HG02588 (cell line): ENCODE data around the gene TAF3.

ENCODE experiments used
- ATAC-seq: cut with Tn5 transposase; IDR thresholded peaks from one replicate; pipeline ENCODE4 v1.9.1; 2021; ENCODE audit warnings: mild to moderate bottlenecking, moderate library complexity; ENCODE audit not compliant: unreplicated experiment

The TAF3 gene

DNA sequence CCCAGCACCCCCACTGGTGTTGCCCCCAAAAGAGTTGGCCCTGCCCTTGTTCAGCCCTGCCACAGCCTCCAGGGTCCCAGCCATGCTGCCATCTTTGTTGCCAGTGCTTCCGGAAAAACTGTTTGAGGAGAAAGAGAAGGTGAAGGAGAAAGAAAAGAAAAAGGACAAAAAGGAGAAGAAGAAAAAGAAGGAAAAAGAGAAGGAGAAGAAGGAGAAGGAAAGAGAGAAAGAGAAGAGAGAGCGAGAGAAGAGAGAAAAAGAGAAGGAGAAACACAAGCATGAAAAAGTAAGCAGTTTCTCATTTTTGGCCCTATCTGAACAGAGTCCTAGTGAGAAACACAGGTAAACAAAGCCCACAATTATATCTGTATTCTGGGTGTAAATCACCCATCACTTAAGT, 147.2 kb downstream of the TAF3 start:
- ATAC-seq, result no peak

DNA sequence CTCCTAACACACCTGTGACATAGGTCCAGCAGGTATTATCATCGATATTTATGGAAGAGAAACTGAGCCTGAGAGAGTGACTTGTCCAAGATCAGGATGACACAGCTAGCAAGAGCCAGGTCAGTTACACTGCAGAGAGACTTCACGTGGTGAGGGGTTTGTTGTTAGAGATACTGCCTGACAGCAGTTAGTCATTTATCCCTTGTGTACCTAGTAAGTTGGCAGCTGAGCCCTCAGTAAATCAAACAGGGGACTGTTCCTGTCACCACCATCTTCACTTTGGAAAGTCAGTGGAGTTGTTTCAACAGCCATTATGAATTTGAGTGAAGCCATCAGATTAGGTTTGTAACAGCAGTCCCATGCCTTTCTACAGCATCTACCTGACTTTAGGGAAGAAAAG, 148.7 kb downstream of the TAF3 start:
- ATAC-seq, result no peak

DNA sequence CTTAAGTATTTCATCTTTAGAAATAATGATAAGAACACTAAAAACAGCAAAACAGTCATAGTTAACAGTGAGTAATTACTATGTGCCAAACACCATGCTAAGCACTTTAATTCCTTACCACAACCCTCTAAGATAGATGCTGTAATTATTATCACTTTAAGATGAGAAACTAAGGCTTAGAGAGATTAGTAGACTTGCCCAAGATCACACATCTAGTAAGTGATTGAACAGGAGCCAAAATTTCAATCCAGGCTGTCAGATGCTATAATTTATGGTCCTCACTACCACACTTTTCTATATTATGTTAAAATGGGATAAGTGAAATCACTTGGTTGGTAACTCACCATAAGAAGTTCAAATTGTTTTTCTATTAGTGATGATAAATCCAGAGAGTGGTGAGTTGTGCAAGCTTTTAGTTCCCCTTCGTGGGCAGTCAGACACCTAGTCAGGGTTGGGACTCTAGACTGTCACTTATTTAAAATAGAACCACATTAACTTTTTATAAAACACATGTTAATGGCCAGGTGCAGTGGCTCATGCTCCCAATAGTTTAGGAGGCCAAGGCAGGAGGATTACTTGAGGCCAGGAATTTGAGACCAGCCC, 150.3 kb downstream of the TAF3 start:
- no peak for ATAC-seq

DNA sequence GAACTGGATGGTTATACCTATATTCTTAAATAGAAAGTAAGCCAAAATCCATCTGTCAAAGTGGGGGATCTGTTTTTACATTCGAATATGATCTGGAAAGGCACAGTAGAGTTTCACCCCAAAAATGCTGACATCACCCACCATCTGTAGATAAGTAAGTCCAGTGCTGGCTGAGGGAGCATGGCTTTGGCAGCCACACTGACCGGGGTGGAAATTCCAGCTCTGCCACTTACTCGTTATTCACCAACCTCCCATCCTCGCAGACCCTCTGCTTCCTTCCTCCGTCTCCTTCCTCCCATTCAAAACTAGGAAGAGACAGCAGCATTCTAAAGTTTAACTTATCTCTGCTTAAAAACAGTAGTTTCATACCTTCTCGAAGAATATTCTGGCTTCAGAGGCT, 151.3 kb downstream of the TAF3 start:
- ATAC-seq, result no peak

DNA sequence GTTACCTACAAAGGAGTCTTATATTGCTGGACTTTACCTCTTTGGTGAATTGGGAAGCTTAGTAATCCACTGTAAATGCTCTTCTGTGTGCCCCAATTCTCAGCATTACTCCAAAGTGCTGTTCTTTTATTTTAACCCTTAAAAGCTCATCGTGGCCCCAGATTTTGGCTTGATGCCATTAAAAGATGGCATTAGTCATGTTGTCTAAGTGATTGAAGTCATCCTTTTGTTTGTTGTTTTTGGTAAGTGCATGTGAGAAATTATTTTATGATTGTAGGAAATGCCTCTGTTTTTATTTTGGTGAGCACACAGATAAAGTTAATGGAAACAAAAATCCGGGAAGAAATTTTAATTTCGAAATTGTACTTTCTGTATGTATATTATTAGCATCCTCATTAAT, 153.6 kb downstream of the TAF3 start:
- no peak for ATAC-seq

DNA sequence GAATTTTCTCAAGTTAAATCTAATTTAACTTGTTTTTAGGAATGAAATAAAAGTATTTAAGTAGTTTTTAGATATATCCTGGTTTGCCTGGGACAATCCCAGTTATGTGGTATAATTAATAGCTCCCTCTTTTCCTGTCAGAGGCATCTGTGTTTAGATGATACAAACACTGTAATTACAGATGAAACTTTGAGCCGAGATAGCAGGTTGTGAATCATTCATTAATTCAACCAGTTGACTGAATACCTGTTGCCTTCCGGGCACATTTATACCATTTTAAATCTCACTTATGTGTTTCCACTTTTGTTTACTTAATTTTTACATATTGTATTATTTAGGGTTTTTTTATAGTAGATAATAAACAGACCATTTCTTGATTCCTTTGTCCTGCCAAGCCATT, 154.1 kb downstream of the TAF3 start:
- no peak for ATAC-seq

DNA sequence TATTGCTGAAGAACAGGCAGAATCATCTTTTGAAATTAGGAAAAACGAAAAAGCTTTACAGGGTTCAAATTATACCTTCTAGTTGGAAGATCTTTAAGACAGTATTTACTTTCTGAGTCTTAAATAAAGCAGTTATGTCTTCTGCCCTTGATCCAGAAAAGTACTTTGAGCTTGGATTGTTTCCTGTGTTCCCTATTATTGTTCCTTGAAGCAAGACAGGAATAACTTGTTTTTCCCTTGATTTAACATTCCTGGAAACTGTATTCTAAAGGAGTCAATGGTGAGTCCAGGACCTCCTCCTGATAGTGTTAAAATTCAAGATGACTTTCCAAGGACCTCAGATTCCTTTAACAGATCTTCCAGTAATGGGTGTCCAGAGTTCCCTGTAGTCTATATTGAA, 161.9 kb downstream of the TAF3 start:
- ATAC-seq, result no peak

DNA sequence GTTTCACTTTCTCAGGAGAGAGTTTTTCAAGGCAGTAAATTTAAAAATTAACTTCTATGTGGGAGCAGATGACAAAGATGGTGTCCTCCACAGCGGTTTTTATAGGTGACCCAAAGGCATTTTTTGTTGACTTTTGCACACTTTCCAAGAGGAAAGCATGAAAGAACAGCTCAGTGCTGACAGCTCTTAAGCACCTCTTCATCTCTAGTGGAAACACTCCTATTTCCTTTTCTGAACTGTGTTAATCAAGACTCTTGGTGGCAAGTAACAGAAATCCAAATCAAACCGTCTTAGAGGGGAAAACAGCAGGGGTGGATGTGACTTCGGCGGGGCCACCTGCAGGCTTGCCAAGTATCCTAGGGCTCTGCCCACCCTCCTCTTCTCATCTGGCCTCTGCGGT, 164.4 kb downstream of the TAF3 start:
- ATAC-seq, result no peak

DNA sequence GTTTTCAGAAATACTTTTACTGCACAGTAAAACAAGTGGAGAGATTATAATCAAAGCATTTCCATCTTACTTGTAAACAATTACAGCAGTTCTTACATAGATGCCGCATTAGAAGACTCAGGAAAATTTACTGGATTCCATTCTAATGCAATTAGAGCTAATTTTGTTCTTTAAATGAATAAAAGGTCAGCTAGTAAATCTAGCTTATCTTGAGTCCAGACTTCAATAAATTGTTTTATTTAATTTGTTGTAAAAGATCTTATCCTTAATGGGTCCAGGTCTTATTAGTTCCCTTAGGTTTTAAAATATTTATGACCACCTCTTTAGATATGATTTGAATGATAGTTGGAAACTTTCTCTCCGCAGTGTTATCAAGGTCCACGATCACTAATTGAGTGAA, 166.0 kb downstream of the TAF3 start:
- ATAC-seq, result no peak

DNA sequence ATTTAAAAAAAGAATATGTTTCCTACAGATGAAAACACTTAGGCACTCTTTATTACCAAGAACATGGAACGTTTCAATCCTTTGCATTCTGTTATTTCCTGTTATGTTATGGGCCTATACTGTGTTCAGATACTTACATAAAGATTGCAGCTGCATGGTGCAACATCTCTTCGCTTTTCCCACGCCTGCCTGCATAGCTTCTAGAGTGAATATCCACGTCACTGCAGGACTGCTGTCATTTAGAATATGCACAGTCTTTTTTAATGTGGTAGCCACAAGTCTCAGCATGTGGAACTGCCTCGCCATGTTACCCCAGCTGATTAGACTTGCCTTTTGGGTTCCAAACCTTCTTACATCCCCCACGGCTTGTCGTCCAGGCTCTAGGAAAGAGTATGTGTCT, 166.6 kb downstream of the TAF3 start:
- no peak for ATAC-seq

DNA sequence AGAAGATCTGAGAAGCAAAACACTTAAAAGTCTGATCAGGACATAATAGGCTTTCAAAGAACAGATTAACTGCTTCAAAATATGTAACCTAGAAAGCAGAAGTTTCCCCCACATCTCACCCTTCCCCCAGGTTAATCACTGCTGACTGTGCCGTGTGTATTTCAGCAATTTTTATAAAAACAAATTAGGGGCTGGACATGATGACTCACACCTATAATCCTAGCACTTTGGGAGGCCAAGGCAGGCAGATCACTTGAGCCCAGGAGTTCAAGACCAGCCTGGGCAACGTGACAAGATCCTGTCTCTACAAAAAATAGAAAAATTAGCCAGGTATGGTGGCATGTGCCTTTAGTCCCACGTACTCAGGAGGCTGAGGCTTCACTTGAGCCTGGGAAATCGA, 168.5 kb downstream of the TAF3 start:
- no peak for ATAC-seq

DNA sequence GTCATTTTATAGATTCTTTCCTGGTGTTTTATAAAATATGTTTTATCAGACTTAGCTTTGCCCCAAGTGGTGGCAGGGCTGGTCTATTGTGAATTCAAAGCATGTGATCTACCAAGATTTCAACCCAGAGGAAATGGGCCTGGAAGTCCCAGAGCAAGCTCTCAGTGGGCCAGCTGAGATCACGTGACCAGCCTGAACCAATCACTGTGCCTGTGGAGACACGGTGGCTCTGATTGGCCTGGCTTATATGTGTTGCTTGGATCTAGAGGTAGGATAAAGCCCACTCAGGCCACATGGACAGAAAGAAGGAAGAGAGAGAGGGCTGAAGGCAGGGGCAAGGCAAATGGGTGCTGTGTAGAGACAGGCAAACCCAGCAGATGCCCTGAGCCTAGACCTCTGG, 170.7 kb downstream of the TAF3 start:
- ATAC-seq, result no peak

DNA sequence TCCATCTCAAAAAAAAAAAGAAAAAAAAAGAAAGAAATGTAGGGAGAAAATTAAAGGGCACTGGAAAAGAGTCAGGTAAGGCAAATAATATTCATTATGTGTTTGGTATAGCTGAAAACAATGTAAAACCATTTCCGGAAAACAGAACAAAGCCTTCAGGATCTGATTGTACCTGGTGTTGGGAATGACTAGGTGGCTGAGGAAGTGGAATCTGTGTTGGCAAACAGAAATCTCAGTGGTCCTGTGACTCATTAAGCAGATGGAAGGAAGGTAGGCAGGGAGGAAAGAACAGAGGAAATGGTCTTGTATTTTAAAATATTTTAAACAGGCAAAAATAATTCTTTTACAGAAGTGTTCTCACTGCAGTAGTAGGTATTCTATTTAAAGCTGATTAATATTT, 180.5 kb downstream of the TAF3 start:
- ATAC-seq, result no peak

DNA sequence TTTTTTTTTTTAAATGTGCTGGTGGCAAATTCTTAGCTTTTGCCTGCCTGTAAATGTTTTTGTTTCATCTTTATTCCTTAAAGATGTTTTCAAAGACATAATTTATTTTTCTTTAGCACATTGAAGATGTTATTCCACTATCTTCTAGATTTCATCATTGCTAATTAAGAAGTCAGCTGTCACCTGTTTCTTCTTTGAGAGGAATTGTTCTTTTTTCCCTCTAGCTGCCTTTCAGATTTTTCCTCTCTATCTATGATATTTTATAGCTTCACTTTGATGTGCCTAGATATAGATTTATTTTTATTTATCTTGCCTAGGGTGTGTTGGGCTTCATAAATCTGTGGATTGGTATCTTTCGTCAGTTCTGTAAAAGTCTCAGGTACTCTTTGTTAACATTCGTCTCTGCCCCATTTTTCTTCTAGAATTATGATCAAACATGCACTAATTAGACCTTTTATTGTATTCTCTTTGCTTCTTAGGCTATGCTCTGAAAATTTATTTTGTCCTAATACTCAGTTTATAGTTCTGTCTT, 186.2 kb downstream of the TAF3 start:
- no peak for ATAC-seq

DNA sequence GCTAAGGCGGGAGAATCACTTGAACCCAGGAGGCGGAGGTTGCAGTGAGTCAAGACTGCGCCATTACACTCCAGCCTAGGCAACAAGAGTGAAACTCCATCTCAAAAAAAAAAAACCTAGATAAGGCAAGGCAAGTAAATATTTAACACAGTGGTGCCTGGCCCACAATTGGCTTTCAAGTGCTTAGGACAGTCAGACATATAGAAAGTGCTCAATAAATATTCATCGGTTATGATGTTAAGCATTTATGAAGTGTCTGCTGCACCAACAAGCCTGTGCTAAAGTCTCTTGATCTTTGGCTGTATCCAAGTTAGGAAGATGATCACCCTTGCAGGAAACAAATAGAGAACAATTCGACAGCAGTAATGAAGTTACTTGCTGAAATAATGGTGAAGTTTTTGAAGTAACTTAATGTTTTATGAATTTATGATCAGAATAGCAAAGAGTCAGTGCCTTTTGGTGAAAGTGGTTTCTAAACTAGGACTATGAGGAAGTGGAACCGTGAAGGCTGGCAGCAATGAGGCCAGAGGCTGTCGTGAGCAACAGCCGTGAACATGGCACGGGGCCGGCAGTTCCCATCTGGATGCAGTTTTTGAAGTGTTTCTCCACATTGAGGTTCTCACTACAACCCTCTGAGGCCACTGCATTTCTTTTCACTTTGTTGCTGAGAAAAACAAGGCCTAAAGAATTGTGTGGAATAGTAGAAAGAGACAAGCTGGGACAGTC, 188.1 kb downstream of the TAF3 start:
- ATAC-seq, result no peak

DNA sequence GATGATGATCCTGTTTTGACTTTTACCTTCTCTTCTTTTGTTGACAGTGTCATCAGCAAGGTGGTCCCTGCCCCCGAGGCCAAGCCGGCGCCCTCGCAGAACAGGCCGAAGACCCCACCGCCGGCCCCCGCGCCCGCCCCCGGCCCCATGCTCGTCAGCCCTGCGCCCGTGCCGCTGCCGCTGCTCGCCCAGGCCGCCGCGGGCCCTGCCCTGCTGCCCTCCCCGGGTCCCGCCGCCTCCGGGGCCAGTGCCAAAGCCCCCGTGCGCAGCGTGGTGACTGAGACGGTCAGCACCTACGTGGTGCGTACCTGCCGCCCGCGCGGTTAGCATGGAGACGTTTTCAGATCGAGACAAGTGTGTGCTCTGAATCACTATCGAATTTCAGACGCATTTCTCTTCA, 190.7 kb downstream of the TAF3 start:
- no peak for ATAC-seq

DNA sequence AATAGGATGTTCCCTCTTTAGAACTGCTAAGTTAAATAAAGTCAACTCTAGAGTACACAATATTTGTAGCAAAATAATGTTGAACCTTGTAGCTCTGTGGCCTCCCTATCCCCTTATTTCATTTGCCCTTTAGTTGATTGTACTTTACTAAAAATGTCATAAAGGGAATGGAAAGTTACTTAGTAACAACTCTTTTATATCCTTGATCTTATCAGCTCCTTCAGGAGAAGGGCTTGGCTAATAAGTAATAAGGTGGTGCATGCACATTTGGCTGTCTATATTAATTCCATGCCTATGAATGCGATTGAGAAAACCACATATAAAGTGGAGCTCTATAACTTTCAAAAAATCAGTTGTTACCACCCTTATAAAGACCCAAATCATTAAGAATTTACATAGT, 194.7 kb downstream of the TAF3 start:
- ATAC-seq, result no peak

DNA sequence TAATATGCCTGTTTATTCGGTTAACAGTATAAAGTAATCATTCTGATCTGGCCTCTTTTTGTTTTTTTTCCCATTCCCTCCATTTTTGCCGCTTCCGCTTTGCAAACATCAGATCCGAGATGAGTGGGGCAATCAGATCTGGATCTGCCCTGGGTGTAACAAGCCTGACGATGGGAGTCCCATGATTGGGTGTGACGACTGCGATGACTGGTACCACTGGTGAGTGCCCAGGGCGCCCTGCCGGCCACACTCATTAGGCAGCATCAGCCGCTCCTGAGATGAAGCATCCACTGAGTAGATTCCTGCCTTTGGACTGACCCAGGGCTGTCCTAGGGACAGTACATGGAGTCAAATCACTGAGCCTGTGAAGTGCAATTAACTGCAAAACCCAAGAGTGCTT, 195.3 kb downstream of the TAF3 start:
- ATAC-seq, result no peak

DNA sequence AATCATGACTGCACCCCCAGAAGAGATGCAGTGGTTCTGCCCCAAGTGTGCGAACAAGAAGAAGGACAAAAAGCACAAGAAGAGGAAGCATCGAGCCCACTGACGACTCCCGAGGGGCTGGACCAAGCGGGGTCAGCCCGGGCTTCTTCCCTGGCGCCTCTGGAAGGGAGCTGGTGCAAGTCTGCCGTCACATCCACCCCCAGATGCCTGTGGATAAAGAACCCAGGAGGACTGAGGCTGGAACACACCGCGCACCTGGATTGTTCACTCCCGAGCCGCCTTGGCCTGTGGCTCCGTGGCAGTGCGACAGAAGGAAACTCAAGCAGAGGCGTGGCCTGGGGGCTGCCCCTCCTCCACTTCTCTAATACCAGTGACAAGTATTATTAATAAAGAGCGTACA, 196.3 kb downstream of the TAF3 start:
- no peak for ATAC-seq

DNA sequence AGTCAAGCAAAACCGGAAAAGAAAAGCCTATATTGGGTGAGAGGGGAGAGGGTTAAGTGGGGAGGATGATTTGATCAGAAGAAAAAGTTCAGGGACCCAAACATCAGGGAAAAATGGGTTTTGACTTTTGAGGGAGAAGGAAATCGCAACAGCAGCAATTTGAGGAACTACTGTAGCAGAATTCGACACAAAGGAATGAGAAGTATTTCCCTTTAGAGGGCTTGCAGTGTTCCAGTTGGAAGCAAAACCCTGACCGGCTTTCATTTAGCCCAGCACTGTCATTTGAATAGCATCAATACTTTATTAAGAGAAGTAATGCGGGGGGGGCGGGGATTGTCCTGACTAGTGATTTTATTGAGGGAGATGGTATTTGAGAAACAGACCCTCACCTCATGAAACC, 199.0 kb downstream of the TAF3 start:
- ATAC-seq, result no peak

DNA sequence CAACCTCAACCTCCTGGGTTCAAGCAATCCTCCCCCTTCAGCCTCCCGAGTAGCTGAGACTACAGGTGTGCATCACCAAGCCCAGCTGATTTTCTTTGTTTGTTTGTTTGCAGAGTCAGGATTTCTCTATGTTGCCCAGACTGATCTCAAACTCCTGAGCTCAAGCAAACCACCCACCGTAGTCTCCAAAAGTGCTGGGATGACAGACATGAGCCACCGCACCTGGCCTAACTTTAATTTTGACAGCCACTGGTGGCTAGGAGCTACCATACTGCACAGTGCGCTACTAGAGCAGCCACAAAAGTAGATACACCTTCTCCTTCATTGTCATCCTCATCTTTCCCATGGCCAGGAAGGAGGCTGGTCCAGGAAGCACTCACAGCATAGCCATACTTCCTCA, 205.0 kb downstream of the TAF3 start:
- no peak for ATAC-seq

DNA sequence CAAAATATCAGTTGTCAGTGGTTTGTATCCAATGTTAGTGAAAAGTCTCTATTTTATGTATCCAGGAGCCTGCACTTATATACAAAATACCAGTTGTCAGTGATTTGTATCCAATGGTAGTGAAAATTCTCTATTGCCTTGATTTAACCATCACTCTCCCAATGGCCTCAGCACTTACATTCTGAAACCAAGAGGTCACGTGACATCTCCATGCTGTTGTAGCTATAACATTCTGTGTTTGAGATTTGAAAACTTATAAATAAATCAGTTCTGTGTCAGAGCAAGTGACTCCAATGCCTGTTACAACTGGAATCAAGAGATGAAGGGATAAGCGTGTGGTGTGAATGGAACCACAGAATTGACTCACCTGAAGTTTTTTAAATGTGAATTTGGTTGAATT, 205.5 kb downstream of the TAF3 start:
- no peak for ATAC-seq
